HUES6 (cell line): Measurements from ENCODE around the gene EIF4B.
"Not testable (repeated sequence)": the region's sequence is repeated elsewhere in the genome, so short reads cannot be mapped to it uniquely, and the experiment has no call there.

ENCODE experiments used
- H3K27ac ChIP-seq: 2 replicates; pipeline ENCODE4 v1.7.0; 2013; ENCODE audit warnings: low read depth, mild to moderate bottlenecking, low read length, inconsistent platforms
- H3K27me3 ChIP-seq: 2 replicates; pipeline ENCODE4 v1.6.1; 2013; ENCODE audit warnings: low read length; ENCODE audit not compliant: control insufficient read depth, insufficient read depth
- H3K36me3 ChIP-seq: 2 replicates; pipeline ENCODE4 v1.6.1; 2013; ENCODE audit warnings: low read length; ENCODE audit not compliant: control insufficient read depth, insufficient read depth
- H3K4me1 ChIP-seq: 2 replicates; pipeline ENCODE4 v1.6.1; 2013; ENCODE audit warnings: low read length; ENCODE audit not compliant: control insufficient read depth, insufficient read depth
- H3K4me3 ChIP-seq: 2 replicates; pipeline ENCODE4 v1.5.1; 2013; ENCODE audit warnings: low read depth, low read length
- H3K9ac ChIP-seq: one replicate; pipeline ENCODE4 v1.6.1; 2013; ENCODE audit warnings: mild to moderate bottlenecking, low read length
- H3K9me3 ChIP-seq: 2 replicates; pipeline ENCODE4 v1.6.1; 2013; ENCODE audit warnings: low read depth, low read length; ENCODE audit not compliant: control insufficient read depth, insufficient read depth

Gene EIF4B

DNA sequence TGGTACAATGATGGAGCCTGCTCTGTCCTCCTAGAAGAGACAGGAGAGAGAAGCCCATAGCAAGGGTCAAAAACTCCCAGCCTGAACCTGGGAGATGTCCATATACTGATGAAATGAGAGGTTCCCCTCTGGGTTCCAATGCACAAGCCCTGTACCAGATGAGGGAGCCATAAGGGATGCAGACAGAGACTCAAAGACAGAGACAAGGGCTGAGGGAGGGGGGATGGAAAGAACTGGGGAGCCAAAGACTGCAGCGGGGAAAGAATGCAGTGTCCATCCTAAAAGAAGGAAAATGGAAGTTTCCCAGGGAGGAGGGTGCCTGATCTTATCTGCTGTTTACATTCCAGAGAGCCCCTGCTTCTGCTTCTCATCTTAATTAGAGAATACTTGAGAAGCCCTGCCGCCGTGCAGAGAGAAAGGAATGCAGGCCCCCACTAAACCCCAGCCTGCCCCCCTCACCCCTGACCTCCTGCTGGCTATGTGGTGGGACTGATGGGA, 29.6 kb upstream of the EIF4B start:
- Histone ChIP-seq H3K36me3 (no peaks in the 10 kb centered on the region), H3K9me3 (no peaks in the 10 kb centered on the region), H3K27ac (peak overlapping the region; percentile 13; the same call in 1 of the 2 replicates), H3K9ac (peak overlapping the region; percentile 69), H3K27me3 (no peaks in the 10 kb centered on the region), H3K4me1 (peaks cover 32% of the 10 kb centered on the region), H3K4me3 (peak overlapping the region; percentile 2; the same call in 1 of the 2 replicates)

DNA sequence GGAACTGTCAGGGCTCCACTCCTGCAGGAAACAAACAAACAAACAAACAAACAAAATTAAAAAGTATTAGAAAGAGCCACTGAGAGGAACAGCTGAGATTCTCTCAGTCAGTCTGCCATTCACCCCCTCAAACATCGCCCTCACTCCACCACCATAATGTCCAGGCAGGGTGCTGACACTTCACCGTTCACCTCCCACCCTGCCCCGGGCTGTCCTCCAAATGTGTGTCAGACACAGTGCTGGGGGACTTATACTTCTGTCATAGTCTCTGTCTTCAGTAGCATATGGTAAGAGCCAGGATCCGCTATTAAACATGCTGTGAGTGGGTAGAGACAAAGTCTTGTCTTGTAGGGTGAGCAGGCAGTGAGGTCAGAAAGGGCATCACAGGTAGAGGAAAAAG, 29.1 kb upstream of the EIF4B start:
- Histone ChIP-seq H3K9ac (peak overlapping the region; percentile 62), H3K4me1 (peaks cover 27% of the 10 kb centered on the region; the same call in 1 of the 2 replicates), H3K27ac (peak overlapping the region; percentile 38; the same call in 1 of the 2 replicates), H3K9me3 (no peaks in the 10 kb centered on the region), H3K27me3 (no peaks in the 10 kb centered on the region), H3K36me3 (no peaks in the 10 kb centered on the region), H3K4me3 (no peak overlapping the region; the same call in 1 of the 2 replicates)

GRCh38 chr12:52980096-52980649, 26.1 kb upstream of the EIF4B start:
- Histone ChIP-seq H3K4me3 (no peak overlapping the region), H3K27ac (no peak overlapping the region), H3K4me1 (peaks cover 21% of the 10 kb centered on the region; the same call in 1 of the 2 replicates), H3K9ac (no peak overlapping the region), H3K9me3 (no peaks in the 10 kb centered on the region), H3K36me3 (no peaks in the 10 kb centered on the region), H3K27me3 (no peaks in the 10 kb centered on the region)

- no peaks in the 10 kb centered on the region for H3K36me3 ChIP-seq
- no peaks in the 10 kb centered on the region for H3K27me3 ChIP-seq
- no peak overlapping the region for H3K9ac ChIP-seq
- no peaks in the 10 kb centered on the region for H3K9me3 ChIP-seq
- no peak overlapping the region for H3K27ac ChIP-seq
- H3K4me1 ChIP-seq = peaks cover 14% of the 10 kb centered on the region; the same call in 1 of the 2 replicates
- no peak overlapping the region for H3K4me3 ChIP-seq
Observed at GRCh38 chr12:52980650-52981423, 25.4 kb upstream of the EIF4B start.

- Histone ChIP-seq H3K4me3 (no peak overlapping the region), H3K36me3 (no peaks in the 10 kb centered on the region), H3K4me1 (no peaks in the 10 kb centered on the region), H3K27ac (no peak overlapping the region), H3K9ac (no peak overlapping the region), H3K9me3 (no peaks in the 10 kb centered on the region), H3K27me3 (no peaks in the 10 kb centered on the region)
Observed at GRCh38 chr12:52984136-52984535, 22.1 kb upstream of the EIF4B start.

GRCh38 chr12:52988898-52989297, 17.4 kb upstream of the EIF4B start:
- Histone ChIP-seq H3K9ac (no peak overlapping the region), H3K27me3 (no peaks in the 10 kb centered on the region), H3K4me3 (no peak overlapping the region), H3K4me1 (peaks cover 9% of the 10 kb centered on the region), H3K9me3 (no peaks in the 10 kb centered on the region), H3K27ac (no peak overlapping the region), H3K36me3 (no peaks in the 10 kb centered on the region)

- Histone ChIP-seq H3K9ac (no peak overlapping the region), H3K27ac (no peak overlapping the region), H3K9me3 (no peaks in the 10 kb centered on the region), H3K36me3 (no peaks in the 10 kb centered on the region), H3K27me3 (no peaks in the 10 kb centered on the region), H3K4me3 (no peak overlapping the region), H3K4me1 (peaks cover 9% of the 10 kb centered on the region)
Observed at GRCh38 chr12:52990206-52990605, 16.1 kb upstream of the EIF4B start.

GRCh38 chr12:52992240-52992639, 14.0 kb upstream of the EIF4B start:
- not testable (repeated sequence) for H3K27ac ChIP-seq, H3K4me3 ChIP-seq, H3K4me1 ChIP-seq, H3K36me3 ChIP-seq, H3K27me3 ChIP-seq, H3K9ac ChIP-seq, H3K9me3 ChIP-seq

GRCh38 chr12:52992699-52993557, 13.3 kb upstream of the EIF4B start:
- no peaks in the 10 kb centered on the region for H3K9me3 ChIP-seq
- H3K27me3 ChIP-seq = no peaks in the 10 kb centered on the region
- H3K4me1 ChIP-seq = peaks cover 9% of the 10 kb centered on the region
- H3K4me3 ChIP-seq = no peak overlapping the region
- H3K36me3 ChIP-seq = no peaks in the 10 kb centered on the region
- H3K27ac ChIP-seq = peak overlapping the region; percentile 29; the same call in 1 of the 2 replicates
- no peak overlapping the region for H3K9ac ChIP-seq

DNA sequence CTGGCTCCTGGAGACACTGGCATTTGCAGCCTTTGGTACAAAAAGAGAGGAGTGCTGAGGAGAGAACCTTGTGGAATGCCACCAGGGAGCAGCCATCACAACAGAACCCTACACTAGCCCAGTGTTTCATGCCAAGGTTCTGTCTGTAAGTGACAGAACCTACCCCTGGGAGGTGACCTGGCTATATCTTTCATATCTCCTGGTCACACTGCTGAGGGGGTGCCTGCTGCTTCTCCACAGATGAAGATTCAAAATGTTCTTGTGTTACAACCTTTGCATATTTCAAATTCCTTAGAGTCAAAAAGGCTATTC, 12.7 kb upstream of the EIF4B start:
- no peak overlapping the region for H3K9ac ChIP-seq
- H3K4me3 ChIP-seq = no peak overlapping the region

More for the DNA sequence above, 12.7 kb upstream of the EIF4B start:
- Histone ChIP-seq H3K27ac (peak overlapping the region; percentile 56; the same call in 1 of the 2 replicates), H3K9me3 (no peaks in the 10 kb centered on the region), H3K36me3 (no peaks in the 10 kb centered on the region), H3K4me1 (peaks cover 9% of the 10 kb centered on the region), H3K27me3 (no peaks in the 10 kb centered on the region)
